ENCODE measurements around the gene PITX1.

Gene PITX1

DNA sequence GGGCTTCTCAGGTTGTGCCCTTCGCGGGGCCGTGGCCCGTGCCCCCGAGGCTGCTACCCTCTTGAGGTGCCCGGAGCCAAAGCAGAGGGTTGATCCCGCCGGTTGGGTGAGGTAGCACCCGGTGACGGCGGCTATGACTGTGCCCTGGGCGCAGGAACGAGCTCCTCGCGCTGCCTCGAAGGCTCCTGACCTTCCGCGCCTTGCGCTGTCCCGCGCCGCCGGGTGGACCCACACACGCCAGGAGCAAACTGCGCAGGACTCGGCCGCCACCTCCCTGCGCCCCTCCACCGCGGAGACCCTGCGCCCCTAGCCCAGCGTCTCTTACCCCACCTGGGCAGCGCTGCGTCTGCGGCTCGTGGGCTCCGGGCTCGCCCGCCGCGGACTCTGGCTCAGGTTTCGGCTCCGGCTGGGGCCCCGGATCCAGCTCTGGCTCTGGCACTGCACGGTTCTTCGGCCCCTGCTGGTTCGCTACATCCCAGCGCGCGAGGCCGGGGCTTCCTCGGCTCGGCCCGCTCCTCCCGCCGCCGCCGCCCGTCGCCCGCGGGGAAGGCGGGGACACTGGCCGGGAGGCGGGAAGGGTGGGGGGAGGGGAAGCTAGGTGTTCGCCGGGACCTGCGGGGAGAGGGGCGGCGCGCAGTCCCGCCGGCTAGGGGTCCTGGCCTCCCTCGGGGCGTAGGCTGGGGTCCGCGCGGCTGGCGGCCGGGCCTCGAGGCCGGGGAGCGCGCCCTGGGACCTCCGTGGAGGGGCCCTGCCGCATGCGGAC, 5.4 kb upstream of the PITX1 start:
- TF ChIP-seq RAD21 (IDR thresholded peaks at IDR 0.05; ENCODE audit: low read depth) (no peak), YY1 (IDR thresholded peaks at IDR 0.05; ENCODE audit: low read depth) (no peak), TEAD4 (IDR thresholded peaks at IDR 0.05) (no peak), EGR1 (IDR thresholded peaks at IDR 0.05) (no peak), ZBTB7A (IDR thresholded peaks at IDR 0.05; ENCODE audit: low read depth) (no peak), CEBPB (IDR thresholded peaks at IDR 0.05) (no peak), TCF12 (IDR thresholded peaks at IDR 0.05; ENCODE audit: low read depth) (no peak)
- TF ChIP-seq, protein P1, sequence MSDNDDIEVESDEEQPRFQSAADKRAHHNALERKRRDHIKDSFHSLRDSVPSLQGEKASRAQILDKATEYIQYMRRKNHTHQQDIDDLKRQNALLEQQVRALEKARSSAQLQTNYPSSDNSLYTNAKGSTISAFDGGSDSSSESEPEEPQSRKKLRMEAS (IDR thresholded peaks at IDR 0.05), result 0 out of 2 replicates have a peak, but pooled peaks have one; percentile 38

- no peak for TF ChIP-seq YY1 (IDR thresholded peaks at IDR 0.05; ENCODE audit: low read depth)
- TF ChIP-seq, protein P1 (IDR thresholded peaks at IDR 0.05), result no peak
- no peak for TF ChIP-seq RAD21 (IDR thresholded peaks at IDR 0.05; ENCODE audit: low read depth)
- no peak for TF ChIP-seq TAF1 (IDR thresholded peaks at IDR 0.05; ENCODE audit: low read depth)
- TF ChIP-seq EGR1 (IDR thresholded peaks at IDR 0.05), result no peak
- no peak for TF ChIP-seq EP300 (IDR thresholded peaks at IDR 0.05; ENCODE audit: borderline replicate concordance)
- no peak for TF ChIP-seq TCF12 (IDR thresholded peaks at IDR 0.05; ENCODE audit: low read depth)
Measured at GRCh38 chr5:135038813-135039270, 4.8 kb upstream of the PITX1 start.

GRCh38 chr5:135038205-135038812, 4.3 kb upstream of the PITX1 start:
- TF ChIP-seq USF1 (IDR thresholded peaks at IDR 0.05) (no peak), FOXM1 (IDR thresholded peaks at IDR 0.05; ENCODE audit: borderline replicate concordance, low read depth) (no peak), REST (IDR thresholded peaks at IDR 0.05; ENCODE audit: low read depth) (no peak), EGR1 (IDR thresholded peaks at IDR 0.05) (no peak), NFIC (IDR thresholded peaks at IDR 0.05) (no peak), EP300 (IDR thresholded peaks at IDR 0.05; ENCODE audit: borderline replicate concordance) (no peak), CREB1 (IDR thresholded peaks at IDR 0.05; ENCODE audit: low read depth) (no peak), CEBPB (IDR thresholded peaks at IDR 0.05) (no peak), TAF1 (IDR thresholded peaks at IDR 0.05; ENCODE audit: low read depth) (no peak), TEAD4 (IDR thresholded peaks at IDR 0.05) (no peak), ZBTB7A (IDR thresholded peaks at IDR 0.05; ENCODE audit: low read depth) (no peak)
- TF ChIP-seq, protein P1 (IDR thresholded peaks at IDR 0.05), result no peak

DNA sequence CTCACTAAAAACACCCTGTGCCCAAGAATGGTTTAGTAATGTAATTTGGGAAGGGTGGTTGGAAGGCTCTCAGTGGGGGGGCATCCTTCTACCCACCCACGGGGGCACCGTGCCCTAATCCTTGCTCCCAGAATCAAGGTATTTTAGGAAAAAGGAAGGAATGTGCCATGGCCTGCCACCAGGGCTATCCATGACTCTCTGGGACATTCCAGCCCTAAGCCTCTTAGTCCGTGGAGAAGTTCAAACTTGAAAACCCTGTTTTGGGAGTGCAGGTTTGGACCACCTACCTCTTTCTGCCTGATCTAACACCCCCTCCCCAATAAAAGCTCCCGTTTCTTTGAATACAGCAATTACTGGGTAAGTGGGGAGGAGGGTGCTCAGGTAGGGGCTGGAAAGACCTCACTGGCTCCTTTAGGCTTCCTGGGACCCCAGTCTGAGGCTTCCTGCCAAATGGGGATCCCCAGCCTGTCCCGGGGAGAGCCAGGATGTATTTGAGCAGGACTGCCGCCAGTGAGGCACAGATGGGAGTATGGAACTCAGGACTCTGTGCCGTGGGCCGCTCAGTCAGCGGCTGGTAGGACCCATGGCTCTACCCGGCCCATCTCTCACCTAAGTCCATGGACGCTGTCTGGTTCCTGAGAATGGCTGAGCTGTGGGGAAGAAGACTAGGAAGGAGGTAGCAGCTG, 3.6 kb upstream of the PITX1 start:
- TF ChIP-seq FOXM1 (IDR thresholded peaks at IDR 0.05; ENCODE audit: borderline replicate concordance, low read depth), result no peak
- no peak for TF ChIP-seq CEBPB (IDR thresholded peaks at IDR 0.05)
- no peak for TF ChIP-seq TEAD4 (IDR thresholded peaks at IDR 0.05)
- TF ChIP-seq USF1 (IDR thresholded peaks at IDR 0.05), result no peak
- TF ChIP-seq TAF1 (IDR thresholded peaks at IDR 0.05; ENCODE audit: low read depth), result no peak
- no peak for TF ChIP-seq TCF12 (IDR thresholded peaks at IDR 0.05; ENCODE audit: low read depth)
- TF ChIP-seq CREB1 (IDR thresholded peaks at IDR 0.05; ENCODE audit: low read depth), result no peak
- TF ChIP-seq EP300 (IDR thresholded peaks at IDR 0.05; ENCODE audit: borderline replicate concordance), result no peak
- TF ChIP-seq, protein P1 (IDR thresholded peaks at IDR 0.05), result no peak
- TF ChIP-seq NFIC (IDR thresholded peaks at IDR 0.05), result no peak
- no peak for TF ChIP-seq YY1 (IDR thresholded peaks at IDR 0.05; ENCODE audit: low read depth)
- no peak for TF ChIP-seq ZBTB7A (IDR thresholded peaks at IDR 0.05; ENCODE audit: low read depth)
- no peak for TF ChIP-seq REST (IDR thresholded peaks at IDR 0.05; ENCODE audit: low read depth)
- no peak for TF ChIP-seq RAD21 (IDR thresholded peaks at IDR 0.05; ENCODE audit: low read depth)
- no peak for TF ChIP-seq EGR1 (IDR thresholded peaks at IDR 0.05)
